GM21515 (cell line): ENCODE results near the gene COL23A1.

Experiments
- ATAC-seq: cut with Tn5 transposase; IDR thresholded peaks from one replicate; pipeline ENCODE4 v1.9.1; 2021; ENCODE audit not compliant: unreplicated experiment

COL23A1 gene

DNA sequence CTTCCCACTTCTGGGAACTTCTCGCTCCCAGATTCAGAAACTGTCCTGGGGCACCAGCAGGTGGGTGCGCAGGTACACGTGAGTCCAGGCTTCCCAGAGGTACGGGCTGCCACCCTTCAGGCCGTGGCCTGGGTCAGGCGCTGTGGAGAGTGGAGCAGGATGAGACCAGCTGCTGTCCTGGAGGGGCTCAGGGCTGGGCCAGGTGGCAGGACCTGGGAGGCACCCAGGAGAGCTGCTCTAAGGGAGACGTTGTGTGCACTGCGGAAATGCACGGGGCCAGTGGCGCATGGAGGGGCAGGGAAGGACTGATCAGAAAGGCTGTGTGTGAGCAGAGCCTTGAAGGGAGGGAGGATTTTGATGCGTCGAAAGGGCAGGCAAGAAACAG is 222.5 kb downstream of the COL23A1 start:
- no peak for ATAC-seq

- ATAC-seq: no peak
Observed at GRCh38 chr5:178366998-178367735, 223.0 kb downstream of the COL23A1 start.

DNA sequence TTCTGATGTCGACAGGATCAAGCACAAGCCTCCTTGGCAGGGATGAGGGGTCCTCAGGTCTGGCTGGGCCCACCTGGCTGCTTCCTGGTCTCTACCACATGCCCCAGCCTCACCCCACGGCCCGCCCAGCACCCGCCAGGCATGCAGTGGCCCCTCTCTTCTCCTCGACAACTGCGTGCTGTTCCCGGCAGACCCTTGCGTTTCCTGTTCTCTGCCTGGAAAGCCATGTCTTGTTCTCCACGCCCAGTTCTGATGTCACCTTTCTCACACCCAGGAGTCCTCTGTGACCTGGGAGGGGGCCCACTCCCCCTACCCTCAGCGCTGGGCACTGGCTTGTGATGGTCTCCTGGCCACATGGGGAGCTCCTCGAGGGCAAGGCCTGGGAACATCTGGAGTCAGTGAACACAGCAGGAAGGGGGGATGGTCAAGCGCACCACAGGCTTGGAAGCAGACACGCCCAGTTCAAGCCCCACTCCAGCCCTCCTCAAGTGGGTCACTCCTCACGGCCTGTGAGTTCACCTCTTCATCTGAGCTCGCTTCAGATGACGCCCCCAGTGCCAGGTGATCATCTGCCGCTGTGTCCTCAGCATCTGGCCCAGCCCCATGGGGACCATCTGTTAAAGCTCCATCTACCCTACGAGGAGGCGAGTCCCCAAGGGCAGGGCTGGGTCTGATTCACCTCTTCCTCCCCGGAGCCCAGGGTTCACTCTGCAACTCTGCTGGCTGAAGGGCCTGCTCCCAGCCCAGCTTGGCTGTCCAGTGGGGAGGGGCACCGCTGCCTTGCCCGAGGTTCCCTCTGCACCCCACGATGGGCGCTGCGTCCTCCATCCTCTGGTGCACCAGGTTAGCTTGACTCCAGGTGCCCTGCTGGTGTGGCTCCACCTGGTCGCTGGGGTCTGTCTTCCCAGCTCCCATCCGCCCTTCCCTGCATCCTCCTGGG is 224.4 kb downstream of the COL23A1 start:
- ATAC-seq: no peak

DNA sequence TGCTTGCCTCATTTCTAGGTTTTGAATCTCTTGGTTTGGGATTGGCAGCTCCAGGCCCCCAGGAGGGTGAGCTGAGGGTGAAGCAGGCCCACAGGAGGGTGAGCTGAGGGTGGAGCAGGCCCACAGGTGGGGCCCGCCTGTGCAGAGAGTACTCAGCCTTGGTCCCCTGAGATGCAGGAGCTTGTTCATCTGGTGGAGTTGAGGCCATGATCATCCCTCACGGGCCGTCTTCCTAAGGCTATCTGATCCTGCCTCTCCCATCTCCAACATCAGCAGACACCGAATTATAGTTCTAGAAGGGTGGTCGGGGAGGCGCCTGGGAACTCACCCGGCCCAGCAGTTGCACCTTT is 225.9 kb downstream of the COL23A1 start:
- no peak for ATAC-seq

DNA sequence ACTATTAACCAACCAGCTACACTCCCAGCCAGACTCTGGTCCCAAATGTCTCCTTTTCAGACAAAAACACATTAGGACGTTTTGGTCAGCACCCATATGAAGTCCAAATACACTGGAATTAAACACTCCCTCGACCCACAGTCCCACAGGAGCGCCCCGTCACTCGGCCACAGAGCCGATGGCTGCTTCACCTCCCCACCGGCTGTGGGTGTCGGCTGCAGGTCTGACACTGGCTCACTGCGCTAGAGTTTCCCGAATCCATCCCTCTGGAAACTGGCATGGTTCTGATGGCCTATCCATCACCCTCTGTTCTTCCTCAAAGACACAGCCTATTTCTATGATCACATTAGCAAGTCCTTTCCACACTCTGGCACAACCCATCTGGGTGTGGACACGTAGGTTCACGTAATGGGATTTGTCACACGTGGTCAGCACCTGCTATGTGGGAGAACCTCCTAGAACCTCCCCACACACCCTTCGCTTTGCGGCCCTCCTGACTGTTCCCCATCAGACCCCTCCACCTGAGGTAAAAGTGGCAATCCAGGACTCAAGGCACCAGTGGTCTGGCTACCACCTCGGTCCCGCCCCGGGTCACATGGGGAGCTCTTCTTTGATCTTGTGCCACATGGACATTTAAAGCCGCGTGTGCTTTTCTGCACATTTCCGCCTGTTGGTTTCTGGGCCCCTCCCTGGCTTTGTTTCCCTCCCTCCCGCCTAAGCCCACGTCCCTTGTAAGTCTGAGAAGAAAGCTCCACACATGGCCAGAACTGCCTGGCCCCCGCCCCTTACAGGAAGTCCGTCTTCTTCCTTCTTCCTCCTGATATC is 226.5 kb downstream of the COL23A1 start:
- no peak for ATAC-seq

DNA sequence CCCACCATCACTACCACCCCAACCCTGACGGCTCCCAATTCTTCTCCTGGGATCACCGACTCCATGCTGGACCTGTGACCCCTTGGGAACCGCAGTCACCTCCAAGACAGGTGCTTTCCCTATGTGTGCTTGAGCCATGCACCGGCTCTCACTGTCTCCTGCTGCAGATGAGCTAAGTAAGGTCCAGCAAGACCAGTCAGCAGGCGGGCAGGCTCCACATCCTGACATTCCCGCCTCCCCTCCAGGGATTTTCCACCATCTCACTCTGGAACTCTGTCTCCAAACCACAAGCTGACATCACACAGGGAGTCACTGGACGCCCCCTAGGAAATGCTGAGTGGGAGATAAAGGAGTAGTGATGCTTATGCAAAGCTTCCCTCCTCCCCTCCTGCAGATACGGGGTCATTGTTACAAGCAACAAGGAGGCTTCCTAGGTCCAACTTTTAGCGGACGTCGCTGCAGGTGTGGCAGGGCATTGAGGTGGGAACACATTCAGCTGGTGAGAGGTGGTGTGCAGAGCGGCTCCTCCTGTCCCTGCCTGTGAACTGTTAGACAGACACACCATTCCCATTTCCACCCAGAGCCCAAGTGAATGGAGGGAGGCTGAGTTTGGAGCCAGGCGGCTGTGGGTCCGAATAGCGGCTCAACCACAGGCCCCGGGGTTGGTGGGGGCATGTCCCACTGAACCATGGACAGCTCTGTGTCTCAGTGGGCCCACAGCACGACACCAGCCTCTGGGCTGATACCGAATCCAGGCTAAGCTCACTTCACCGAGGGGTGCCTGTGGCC is 228.3 kb downstream of the COL23A1 start:
- ATAC-seq: no peak

GRCh38 chr5:178360926-178361235 is 229.3 kb downstream of the COL23A1 start:
- ATAC-seq: no peak

DNA sequence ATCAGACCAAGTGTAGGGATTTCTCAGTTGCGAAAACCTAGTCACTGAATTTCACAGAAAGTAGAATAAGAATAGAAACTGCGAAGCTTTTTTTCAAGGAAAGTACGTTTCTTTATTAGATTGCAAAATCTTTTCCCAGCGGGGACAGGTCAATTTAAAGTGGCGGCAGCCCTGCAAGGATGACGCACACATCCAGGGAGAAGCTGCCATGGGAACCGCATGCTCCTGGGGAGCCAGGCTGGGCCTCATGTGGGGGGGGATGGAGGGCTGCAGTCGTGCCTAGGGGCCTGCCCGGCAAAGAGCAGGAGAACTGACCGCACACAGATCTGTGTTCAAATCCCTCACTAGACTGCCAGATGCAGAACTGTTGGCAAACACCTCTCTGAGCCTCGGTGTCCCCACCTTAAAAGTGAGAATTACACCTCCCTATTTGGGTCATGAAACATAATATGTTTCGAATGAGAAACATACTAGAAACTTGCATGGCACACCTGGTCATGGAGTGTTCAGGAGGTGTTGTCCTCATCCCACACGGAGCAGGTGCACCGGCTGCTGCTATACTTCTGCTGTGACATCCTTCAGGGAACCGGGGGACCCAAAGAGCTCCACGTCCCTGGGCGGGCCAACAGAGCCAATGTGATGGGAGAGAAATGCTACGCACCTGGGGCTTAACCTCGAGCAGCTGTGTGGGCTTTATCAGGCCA is 229.8 kb downstream of the COL23A1 start:
- no peak for ATAC-seq

DNA sequence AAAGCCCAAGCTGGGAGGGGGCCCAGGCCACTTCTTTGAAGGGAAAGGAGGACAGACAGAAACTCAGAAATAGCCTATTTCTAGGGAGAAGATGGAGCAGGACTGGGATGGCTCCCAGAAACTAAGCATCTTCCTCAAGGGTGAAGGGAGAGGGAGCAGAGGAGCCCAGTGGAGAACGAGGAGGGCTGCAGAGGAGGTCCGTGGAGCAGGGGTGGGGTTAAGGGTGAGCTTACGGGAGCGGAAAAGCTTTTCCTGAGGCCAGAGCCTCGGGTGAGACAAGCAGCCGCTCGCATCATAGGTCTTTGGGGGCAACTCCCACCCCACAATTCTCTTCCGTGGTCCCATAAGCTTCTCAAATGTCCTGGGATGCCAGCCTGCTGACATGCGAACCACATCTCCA is 230.5 kb downstream of the COL23A1 start:
- ATAC-seq: no peak

GRCh38 chr5:178357678-178358077 is 232.5 kb downstream of the COL23A1 start:
- ATAC-seq: no peak

GRCh38 chr5:178357121-178357521 is 233.1 kb downstream of the COL23A1 start:
- ATAC-seq: no peak

- no peak for ATAC-seq
Observed at GRCh38 chr5:178356431-178356872, 233.7 kb downstream of the COL23A1 start.

DNA sequence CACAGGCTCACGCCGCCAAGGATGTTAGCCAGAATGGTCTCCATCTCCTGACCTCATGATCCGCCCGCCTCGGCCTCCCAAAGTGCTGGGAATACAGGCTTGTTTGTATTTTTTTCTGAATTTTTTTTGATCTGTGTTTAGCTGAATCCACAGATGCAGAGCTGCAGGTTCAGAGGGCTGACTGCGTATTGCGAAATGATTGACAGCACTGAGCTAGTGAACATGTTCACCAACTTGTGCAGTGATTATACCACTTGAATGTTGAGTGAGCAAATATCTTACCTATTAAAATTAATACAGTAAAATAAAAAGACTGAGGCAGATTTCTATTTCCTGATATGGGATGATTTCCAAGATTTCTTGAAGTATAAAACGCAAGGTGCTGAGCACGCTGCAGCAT is 234.5 kb downstream of the COL23A1 start:
- no peak for ATAC-seq

GRCh38 chr5:178353461-178353860 is 236.7 kb downstream of the COL23A1 start:
- no peak for ATAC-seq

GRCh38 chr5:178352035-178352349 is 238.2 kb downstream of the COL23A1 start:
- no peak for ATAC-seq

- ATAC-seq: no peak
Observed at GRCh38 chr5:178351221-178352034, 238.8 kb downstream of the COL23A1 start.

GRCh38 chr5:178350361-178351220 is 239.6 kb downstream of the COL23A1 start:
- no peak for ATAC-seq

DNA sequence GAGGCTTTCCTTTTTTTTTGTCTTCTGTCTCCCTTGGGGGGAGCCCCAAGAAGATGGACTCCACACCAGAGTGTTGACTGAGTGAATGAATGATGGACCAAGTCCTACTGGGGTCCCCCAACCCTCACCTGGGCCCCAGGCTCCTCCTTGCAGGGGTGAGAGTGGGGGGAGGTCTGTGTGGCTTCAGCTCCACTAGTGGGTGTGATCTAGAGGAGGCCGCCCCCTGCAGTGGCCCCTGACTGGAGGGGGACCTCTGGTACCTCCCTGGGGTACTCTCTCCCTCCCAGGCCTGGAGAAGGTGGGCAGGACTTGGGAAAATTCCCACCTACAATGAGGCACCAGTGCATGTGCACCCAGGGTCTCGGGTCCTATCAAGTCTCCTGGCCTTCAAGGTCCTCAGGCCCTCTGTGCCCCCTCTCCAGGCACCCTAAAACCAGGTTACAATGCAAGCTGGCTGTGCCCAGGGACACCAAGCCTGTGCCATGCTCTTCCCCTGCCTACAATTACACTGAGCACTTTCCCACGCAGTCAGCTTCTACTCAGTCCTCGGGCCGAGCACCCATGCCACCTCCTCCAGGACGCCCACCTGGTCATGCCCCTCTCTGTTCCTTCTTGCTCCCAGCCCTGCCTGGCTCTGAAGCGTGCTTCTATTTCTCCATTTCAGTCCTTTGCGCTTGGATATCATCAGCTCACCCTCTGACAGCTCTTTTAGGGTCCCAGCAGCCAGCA is 240.4 kb downstream of the COL23A1 start:
- ATAC-seq: no peak
